WTC11 (cell line): Measurements from ENCODE around the gene PRSS56. TPM values are rescaled to one million over a fixed set of nuclear protein-coding genes. Genes with fewer than 3 reads are reported as not detected.

ENCODE experiments used
- ATAC-seq: fragments of 200-7000 bp; cut with Tn5 transposase; 2 replicates; pipeline ENCODE4 v1.10.0; 2021; ENCODE audit warnings: mild to moderate bottlenecking, moderate library complexity
- CTCF ChIA-PET: fragments of 300-600 bp; sonication (Branson Sonifier 250); formaldehyde crosslinking; loops from one replicate; lab custom pipeline; 2021; ENCODE audit warnings: antibody characterized with exemption; lab: Charles Lee
- POLR2A ChIA-PET: fragments of 350-600 bp; sonication (Branson Sonifier 250); formaldehyde crosslinking; loops from one replicate; lab custom pipeline; 2021; ENCODE audit warnings: antibody characterized with exemption; lab: Charles Lee
- DNase-seq: peaks from one replicate; pipeline ENCODE4 v3.0.0; 2021; ENCODE audit warnings: low spot score
- H3K27ac Mint-ChIP-seq: 2 replicates; pipeline ENCODE4 v1.8.0; 2021; ENCODE audit warnings: mixed read lengths
- H3K27me3 Mint-ChIP-seq: 2 replicates; pipeline ENCODE4 v1.8.0; 2021; ENCODE audit warnings: low read depth, mild to moderate bottlenecking, moderate library complexity, mixed read lengths
- H3K36me3 Mint-ChIP-seq: 2 replicates; pipeline ENCODE4 v1.8.0; 2021; ENCODE audit warnings: mixed read lengths
- H3K4me1 Mint-ChIP-seq: 2 replicates; pipeline ENCODE4 v1.8.0; 2022; ENCODE audit warnings: mixed read lengths
- H3K4me3 Mint-ChIP-seq: 2 replicates; pipeline ENCODE4 v1.8.0; 2021; ENCODE audit warnings: mild to moderate bottlenecking, moderate library complexity, mixed read lengths
- H3K9me3 Mint-ChIP-seq: 2 replicates; pipeline ENCODE4 v1.8.0; 2021; ENCODE audit warnings: mixed read lengths
- AR ChIP-seq: fragments of 250-450 bp; sonication (Bioruptor Pico); IDR thresholded peaks from 2 replicates; pipeline ENCODE4 v1.9.0; 2021; ENCODE audit warnings: mild to moderate bottlenecking
- ATF2 ChIP-seq: sonication (generic); formaldehyde crosslinking; IDR thresholded peaks from 2 replicates; pipeline ENCODE4 v1.8.1; 2022; ENCODE audit warnings: low read depth, missing genetic modification reagents, borderline replicate concordance
- CDX4 ChIP-seq: fragments of 250-450 bp; sonication (Bioruptor Pico); IDR thresholded peaks from 2 replicates; pipeline ENCODE4 v1.9.0; 2021; ENCODE audit warnings: moderate library complexity, mild to moderate bottlenecking, inconsistent platforms, borderline replicate concordance
- CREM ChIP-seq: sonication (generic); formaldehyde crosslinking; IDR thresholded peaks from 2 replicates; pipeline ENCODE4 v1.8.1; 2022; ENCODE audit warnings: mild to moderate bottlenecking, missing genetic modification reagents, moderate library complexity
- ESRRA ChIP-seq: sonication (generic); formaldehyde crosslinking; IDR thresholded peaks from 2 replicates; pipeline ENCODE4 v1.8.1; 2022; ENCODE audit warnings: mild to moderate bottlenecking, missing genetic modification reagents, borderline replicate concordance
- ETV6 ChIP-seq: sonication (generic); formaldehyde crosslinking; IDR thresholded peaks from 2 replicates; pipeline ENCODE4 v1.8.1; 2022; ENCODE audit warnings: mild to moderate bottlenecking, missing genetic modification reagents
- MXD4 ChIP-seq: fragments of 250-450 bp; sonication (Bioruptor Pico); IDR thresholded peaks from 2 replicates; pipeline ENCODE4 v1.8.0; 2021; ENCODE audit warnings: mild to moderate bottlenecking, moderate library complexity, borderline replicate concordance
- TEAD4 ChIP-seq: sonication (generic); formaldehyde crosslinking; IDR thresholded peaks from 2 replicates; pipeline ENCODE4 v1.8.0; 2022; ENCODE audit warnings: mild to moderate bottlenecking, missing genetic modification reagents
- ZNF317 ChIP-seq: sonication (generic); formaldehyde crosslinking; IDR thresholded peaks from 2 replicates; pipeline ENCODE4 v1.8.1; 2023; ENCODE audit warnings: low read depth, mild to moderate bottlenecking, moderate library complexity, missing genetic modification reagents, borderline replicate concordance
- ZNF396 ChIP-seq: fragments of 250-450 bp; sonication (Bioruptor Pico); IDR thresholded peaks from 2 replicates; pipeline ENCODE4 v1.8.0; 2021; ENCODE audit warnings: mild to moderate bottlenecking, moderate library complexity, borderline replicate concordance
- ZNF671 ChIP-seq: fragments of 250-450 bp; sonication (Bioruptor Pico); IDR thresholded peaks from 2 replicates; pipeline ENCODE4 v1.8.0; 2021; ENCODE audit warnings: mild to moderate bottlenecking
- total RNA-seq: library from RNA; stranded (reverse); gene quantifications from 3 replicates; pipeline ENCODE4 v1.2.3, GENCODE V29; 2021
- TF ChIP-seq, protein P1 (sequence below): fragments of 250-450 bp; sonication (Bioruptor Pico); IDR thresholded peaks from 2 replicates; pipeline ENCODE4 v1.8.0; 2021; ENCODE audit warnings: mild to moderate bottlenecking
- TF ChIP-seq, protein P2 (sequence below): sonication (generic); formaldehyde crosslinking; IDR thresholded peaks from 2 replicates; pipeline ENCODE4 v1.8.0; 2022; ENCODE audit warnings: mild to moderate bottlenecking, missing genetic modification reagents
- TF ChIP-seq, protein P3 (sequence below): fragments of 250-450 bp; sonication (Bioruptor Pico); IDR thresholded peaks from 2 replicates; pipeline ENCODE4 v1.9.0; 2021; ENCODE audit warnings: mild to moderate bottlenecking
- TF ChIP-seq, protein P4 (sequence below): fragments of 250-450 bp; sonication (Bioruptor Pico); conservative IDR thresholded peaks from 2 replicates; pipeline ENCODE4 v1.9.0; 2021; ENCODE audit warnings: mild to moderate bottlenecking

Gene PRSS56
- total RNA-seq, 1 experiment from 2014 or later: not detected

GRCh38 chr2:232476045-232476444 lies 44.1 kb upstream of the PRSS56 start:
- H3K9me3 Mint-ChIP-seq: no peaks in the 10 kb centered on the region
- no peaks in the 10 kb centered on the region for H3K36me3 Mint-ChIP-seq
- peaks cover 4% of the 10 kb centered on the region for H3K4me1 Mint-ChIP-seq
- no peak for ATAC-seq
- peaks cover 12% of the 10 kb centered on the region for H3K27me3 Mint-ChIP-seq
- no peak overlapping the region for H3K27ac Mint-ChIP-seq
- H3K4me3 Mint-ChIP-seq: no peak overlapping the region
- CTCF ChIA-PET: interaction anchor here (0.6 to 4.0 kb wide), 8 partner anchors 11 to 799 kb away, joined by 3 to 23 read pairs (median 4); no protein-coding TSS in a partner anchor
- TF ChIP-seq, protein P1, sequence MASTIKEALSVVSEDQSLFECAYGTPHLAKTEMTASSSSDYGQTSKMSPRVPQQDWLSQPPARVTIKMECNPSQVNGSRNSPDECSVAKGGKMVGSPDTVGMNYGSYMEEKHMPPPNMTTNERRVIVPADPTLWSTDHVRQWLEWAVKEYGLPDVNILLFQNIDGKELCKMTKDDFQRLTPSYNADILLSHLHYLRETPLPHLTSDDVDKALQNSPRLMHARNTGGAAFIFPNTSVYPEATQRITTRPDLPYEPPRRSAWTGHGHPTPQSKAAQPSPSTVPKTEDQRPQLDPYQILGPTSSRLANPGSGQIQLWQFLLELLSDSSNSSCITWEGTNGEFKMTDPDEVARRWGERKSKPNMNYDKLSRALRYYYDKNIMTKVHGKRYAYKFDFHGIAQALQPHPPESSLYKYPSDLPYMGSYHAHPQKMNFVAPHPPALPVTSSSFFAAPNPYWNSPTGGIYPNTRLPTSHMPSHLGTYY (CRISPR knock-in tag): no peak
- TF ChIP-seq, protein P2, sequence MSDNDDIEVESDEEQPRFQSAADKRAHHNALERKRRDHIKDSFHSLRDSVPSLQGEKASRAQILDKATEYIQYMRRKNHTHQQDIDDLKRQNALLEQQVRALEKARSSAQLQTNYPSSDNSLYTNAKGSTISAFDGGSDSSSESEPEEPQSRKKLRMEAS: no peak
- TF ChIP-seq CREM: no peak
- TF ChIP-seq TEAD4 (CRISPR knock-in tag): no peak
- no peak for TF ChIP-seq ZNF396 (CRISPR knock-in tag)
- no peak for TF ChIP-seq ZNF671 (CRISPR knock-in tag)
- TF ChIP-seq ZNF317 (CRISPR knock-in tag): no peak
- TF ChIP-seq, all 79 proteins: peak for 0
- POLR2A ChIA-PET: no interaction called here
- DNase-seq: no peak

DNA sequence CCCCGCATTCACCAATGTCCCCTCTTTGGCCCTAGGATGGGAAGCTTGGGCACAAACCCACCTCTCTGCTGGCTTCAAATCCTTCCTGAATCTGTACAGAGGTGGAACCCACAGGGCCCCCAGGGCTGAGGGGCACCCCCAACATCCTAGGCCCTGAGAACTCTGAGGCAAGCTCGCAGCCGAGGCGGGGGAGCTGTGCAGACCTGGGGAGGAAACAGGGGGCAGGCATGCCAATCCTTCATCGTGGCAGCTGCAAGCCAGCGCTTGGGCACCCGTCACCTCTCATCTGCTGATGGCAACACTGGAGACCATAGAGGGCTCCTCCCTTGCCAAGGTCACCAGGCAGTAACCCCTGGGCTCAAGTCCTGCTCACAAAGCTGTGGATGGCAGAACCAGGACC lies 43.4 kb upstream of the PRSS56 start:
- CTCF ChIA-PET: interaction anchor here (1.0 to 4.0 kb wide), 5 partner anchors 12 to 111 kb away, joined by 3 to 23 read pairs (median 12); no protein-coding TSS in a partner anchor
- Mint-ChIP-seq H3K4me3 (no peak overlapping the region), H3K4me1 (peaks cover 4% of the 10 kb centered on the region), H3K27me3 (peaks cover 11% of the 10 kb centered on the region), H3K27ac (no peak overlapping the region), H3K36me3 (no peaks in the 10 kb centered on the region), H3K9me3 (no peaks in the 10 kb centered on the region)
- POLR2A ChIA-PET: no interaction called here
- DNase-seq (no peak), ATAC-seq (no peak)
- no peak for TF ChIP-seq AR (CRISPR knock-in tag)
- TF ChIP-seq ETV6 (CRISPR knock-in tag): no peak
- TF ChIP-seq, protein P3, sequence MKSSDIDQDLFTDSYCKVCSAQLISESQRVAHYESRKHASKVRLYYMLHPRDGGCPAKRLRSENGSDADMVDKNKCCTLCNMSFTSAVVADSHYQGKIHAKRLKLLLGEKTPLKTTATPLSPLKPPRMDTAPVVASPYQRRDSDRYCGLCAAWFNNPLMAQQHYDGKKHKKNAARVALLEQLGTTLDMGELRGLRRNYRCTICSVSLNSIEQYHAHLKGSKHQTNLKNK (CRISPR knock-in tag): no peak
- no peak for TF ChIP-seq MXD4 (CRISPR knock-in tag)
- no peak for TF ChIP-seq ATF2 (CRISPR knock-in tag)
- TF ChIP-seq TEAD4 (CRISPR knock-in tag): no peak
- no peak for TF ChIP-seq ESRRA
- TF ChIP-seq CDX4 (CRISPR knock-in tag): no peak
- TF ChIP-seq, protein P4, sequence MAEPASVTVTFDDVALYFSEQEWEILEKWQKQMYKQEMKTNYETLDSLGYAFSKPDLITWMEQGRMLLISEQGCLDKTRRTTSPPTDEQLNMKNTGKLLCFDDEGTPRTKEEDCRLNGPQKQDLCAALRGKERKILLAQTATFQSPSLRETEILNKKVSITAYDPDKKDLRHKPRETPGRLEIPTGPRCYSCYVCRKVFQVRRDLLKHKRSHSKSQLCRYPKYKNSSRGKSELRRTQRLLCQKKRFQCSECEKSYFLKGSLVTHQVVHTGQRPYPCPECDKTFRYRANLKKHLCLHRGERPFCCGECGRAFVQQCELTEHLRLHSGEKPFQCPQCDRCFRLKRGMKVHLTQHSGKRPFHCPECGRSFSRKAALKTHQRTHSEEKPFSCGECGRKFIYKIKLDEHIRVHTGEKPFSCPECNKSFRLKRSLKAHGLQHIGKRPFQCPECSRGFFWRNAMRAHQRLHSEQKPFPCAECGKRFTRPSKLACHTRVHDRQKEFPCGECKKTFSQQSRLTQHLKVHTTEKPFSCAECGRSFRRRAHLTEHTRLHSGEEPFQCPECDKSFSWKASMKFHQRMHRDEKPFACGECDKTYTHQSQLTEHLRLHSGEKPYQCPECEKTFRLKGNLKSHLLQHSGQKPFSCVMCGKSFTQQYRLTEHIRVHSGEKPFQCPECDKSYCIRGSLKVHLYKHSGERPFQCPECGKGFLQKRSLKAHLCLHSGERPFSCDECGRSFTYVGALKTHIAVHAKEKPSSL (CRISPR knock-in tag): no peak
